Measurements from ENCODE around the gene ATP6V1G2. TPM values are rescaled to one million over a fixed set of nuclear protein-coding genes. Genes with fewer than 3 reads are reported as not detected.

ATP6V1G2 gene
- total and polyA plus RNA-seq, 12 donors: 0.87 to 6.6 (median 3.1) TPM

- Histone ChIP-seq H3K9me3 (replicated peaks in 1 of 3) (no peaks in the 10 kb centered on the region), H3K27ac (peak overlapping the region in 1 of 5 donors; percentile 65), H3K27me3 (no peaks in the 10 kb centered on the region), H3K4me3 (no peak overlapping the region), H3K4me1 (replicated peaks in 1 of 2) (no peaks in the 10 kb centered on the region), H3K36me3 (replicated peaks in 1 of 2) (no peaks in the 10 kb centered on the region)
- DNase-seq: no peak
- intact Hi-C loops (cut with DNase I): no loop called here
- TF ChIP-seq POLR2A (IDR thresholded peaks at IDR 0.05) (no peak), CTCF (IDR thresholded peaks at IDR 0.05) (no peak)
- 69 to 83% (median 76%) methylated on average over 13 to 14 of the region's 14 CpGs for WGBS, 4 donors
These were observed 28.0 kb upstream of the ATP6V1G2 start for GRCh38 chr6:31574106-31575061.

GRCh38 chr6:31573239-31574105 is 27.1 kb upstream of the ATP6V1G2 start:
- H3K27ac ChIP-seq: no peak overlapping the region
- 85 to 89% (median 87%) methylated on average over 9 of the region's 9 CpGs for WGBS, 4 donors

GRCh38 chr6:31572041-31572911 is 25.9 kb upstream of the ATP6V1G2 start, which contains the start of gene LTA:
LTA (plus strand) TSS chr6:31572289; CDS start chr6:31572743, 454 bp downstream.
- intact Hi-C loops (cut with DNase I): no loop called here
- no peak within 1 kb of the TSS for H3K4me3 ChIP-seq

More at GRCh38 chr6:31573239-31574105, 27.1 kb upstream of the ATP6V1G2 start:
- H3K4me1 ChIP-seq (replicated peaks in 1 of 2): no peaks in the 10 kb centered on the region
- no peaks in the 10 kb centered on the region for H3K36me3 ChIP-seq (replicated peaks in 1 of 2)
- no peaks in the 10 kb centered on the region for H3K27me3 ChIP-seq
- no peaks in the 10 kb centered on the region for H3K9me3 ChIP-seq (replicated peaks in 1 of 3)
- no peak for TF ChIP-seq POLR2A (IDR thresholded peaks at IDR 0.05)
- no peak for TF ChIP-seq CTCF (IDR thresholded peaks at IDR 0.05)
- no peak overlapping the region for H3K4me3 ChIP-seq
- intact Hi-C loops (cut with DNase I): no loop called here
- DNase-seq: no peak

More at GRCh38 chr6:31572041-31572911, 25.9 kb upstream of the ATP6V1G2 start, which contains the start of gene LTA:
- WGBS, 4 donors: 79 to 89% (median 85%) methylated on average over 20 to 27 of the region's 27 CpGs
- no peak within 1 kb of the TSS for H3K27ac ChIP-seq
- TF ChIP-seq CTCF (IDR thresholded peaks at IDR 0.05) (no peak), POLR2A (IDR thresholded peaks at IDR 0.05) (no peak)
- H3K36me3 ChIP-seq (replicated peaks in 1 of 2): no peaks in the 10 kb centered on the region
- no peak for DNase-seq
- H3K9me3 ChIP-seq (replicated peaks in 1 of 3): no peaks in the 10 kb centered on the region
- H3K4me1 ChIP-seq (replicated peaks in 1 of 2): no peaks in the 10 kb centered on the region
- H3K27me3 ChIP-seq: no peaks in the 10 kb centered on the region

All from adrenal gland (tissue), 12 donors.